ENCODE results near the gene C4BPB. TPM values are rescaled to one million over a fixed set of nuclear protein-coding genes. Genes with fewer than 3 reads are reported as not detected.

C4BPB gene
- total and polyA plus RNA-seq, 2 donors: 0.71 to 1.1 TPM

DNA sequence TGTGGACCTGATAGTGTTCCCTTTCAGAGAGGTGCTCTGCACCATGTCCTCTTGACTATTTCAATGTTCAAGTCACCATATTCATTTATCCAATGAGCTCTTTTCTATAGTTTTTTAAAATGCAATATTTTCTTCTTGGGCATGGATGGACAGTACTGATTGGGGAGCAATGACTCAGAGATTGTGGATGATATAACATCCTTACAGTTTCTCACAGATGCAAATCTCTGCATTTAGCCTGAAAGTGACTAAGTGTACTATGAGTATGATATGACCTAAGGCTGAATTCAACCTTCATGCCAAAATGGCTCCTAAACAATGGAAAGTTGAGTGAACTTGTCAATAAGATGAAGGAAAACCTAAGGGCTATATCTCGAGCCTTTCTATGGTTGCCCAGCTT is 51.9 kb downstream of the C4BPB start:
- no peaks in the 10 kb centered on the region for H3K27me3 ChIP-seq (ENCODE audit: control insufficient read depth in 2 of 2, insufficient read depth in 1 of 2, low read length in 1 of 2)
- no peaks in the 10 kb centered on the region for H3K9me3 ChIP-seq (ENCODE audit: control insufficient read depth in 2 of 2, insufficient read depth in 1 of 2, low read length in 1 of 2)
- no peaks in the 10 kb centered on the region for H3K36me3 ChIP-seq (ENCODE audit: control insufficient read depth in 2 of 2, insufficient read depth in 2 of 2, low read length in 1 of 2)
- H3K27ac ChIP-seq (ENCODE audit: low read depth in 1 of 2, low read length in 1 of 2): no peak overlapping the region
- H3K4me3 ChIP-seq (ENCODE audit: low read length in 2 of 2): no peak overlapping the region
- DNase-seq (ENCODE audit: low read depth in 6 of 9, low spot score in 9 of 9): no peak
- WGBS: 98% methylated on average over 1 of the region's 1 CpG
- no peaks in the 10 kb centered on the region for H3K4me1 ChIP-seq (ENCODE audit: control insufficient read depth in 2 of 2, insufficient read depth in 2 of 2, low read length in 2 of 2)

DNA sequence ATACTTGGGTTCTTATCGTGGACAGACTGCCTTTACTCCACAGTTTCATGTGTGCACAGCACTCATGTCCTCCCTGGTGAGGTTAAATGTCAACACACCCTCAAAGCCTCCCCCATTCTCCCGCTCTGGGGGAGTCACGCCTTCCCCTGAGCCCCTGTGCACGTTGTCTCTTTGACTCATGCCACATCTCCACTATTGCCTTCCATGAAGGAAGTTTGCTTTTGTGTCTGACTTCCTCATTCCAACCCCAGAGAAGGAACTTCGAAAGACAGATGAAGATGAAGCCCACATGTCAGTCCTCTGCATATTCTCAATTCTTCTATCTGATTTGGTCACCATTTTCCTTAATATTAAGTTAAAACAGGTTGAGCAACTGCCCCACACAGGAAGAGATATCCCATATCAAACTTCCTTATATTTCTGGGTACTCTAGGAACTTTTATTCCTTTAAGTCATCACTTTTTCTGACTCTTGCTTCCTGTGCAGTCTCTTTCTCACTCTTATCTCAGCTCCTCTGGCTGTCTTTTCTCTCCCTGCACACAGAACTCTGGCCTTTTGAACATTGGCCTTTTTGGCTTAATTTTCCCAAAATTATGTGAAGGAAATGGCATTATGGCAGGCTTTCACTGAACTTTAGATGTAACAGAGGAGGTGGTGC is 56.9 kb downstream of the C4BPB start:
- no peaks in the 10 kb centered on the region for H3K9me3 ChIP-seq (ENCODE audit: control insufficient read depth in 2 of 2, insufficient read depth in 1 of 2, low read length in 1 of 2)
- no peaks in the 10 kb centered on the region for H3K4me1 ChIP-seq (ENCODE audit: control insufficient read depth in 2 of 2, insufficient read depth in 2 of 2, low read length in 2 of 2)
- DNase-seq (ENCODE audit: low read depth in 6 of 9, low spot score in 9 of 9): no peak
- no peak overlapping the region for H3K4me3 ChIP-seq (ENCODE audit: low read length in 2 of 2)
- WGBS: 70% methylated on average over 5 of the region's 5 CpGs
- H3K27ac ChIP-seq (ENCODE audit: low read depth in 1 of 2, low read length in 1 of 2): no peak overlapping the region
- H3K27me3 ChIP-seq (ENCODE audit: control insufficient read depth in 2 of 2, insufficient read depth in 1 of 2, low read length in 1 of 2): no peaks in the 10 kb centered on the region
- no peaks in the 10 kb centered on the region for H3K36me3 ChIP-seq (ENCODE audit: control insufficient read depth in 2 of 2, insufficient read depth in 2 of 2, low read length in 1 of 2)

Other genes with a start within 250 kb of the C4BPB start
- gene IL20, start 223.2 kb upstream of the C4BPB start, total RNA-seq: 0.05 TPM
- 0.66 TPM for gene IL20, start 223.2 kb upstream of the C4BPB start, polyA plus RNA-seq
- gene IL24, start 191.4 kb upstream of the C4BPB start, total RNA-seq: 0.09 TPM
- gene IL24, start 191.4 kb upstream of the C4BPB start, polyA plus RNA-seq: 0.50 TPM
- 38.9 TPM for gene FCMR, start 166.9 kb upstream of the C4BPB start, total RNA-seq
- 59.0 TPM for gene FCMR, start 166.9 kb upstream of the C4BPB start, polyA plus RNA-seq
- gene PIGR, start 142.4 kb upstream of the C4BPB start, total RNA-seq: 0.24 TPM
- 1.1 TPM for gene PIGR, start 142.4 kb upstream of the C4BPB start, polyA plus RNA-seq
- gene FCAMR, start 118.4 kb upstream of the C4BPB start, total RNA-seq: 0.19 TPM
- 0.43 TPM for gene FCAMR, start 118.4 kb upstream of the C4BPB start, polyA plus RNA-seq
- gene C1orf116, start 56.1 kb upstream of the C4BPB start, total RNA-seq: 0.05 TPM
- gene C1orf116, start 56.1 kb upstream of the C4BPB start, polyA plus RNA-seq: 0.98 TPM
- gene YOD1, start 37.7 kb upstream of the C4BPB start, total RNA-seq: 11.5 TPM
- gene YOD1, start 37.7 kb upstream of the C4BPB start, polyA plus RNA-seq: 10.5 TPM
- gene PFKFB2, start 35.6 kb upstream of the C4BPB start, total RNA-seq: 6.7 TPM
- 31.0 TPM for gene PFKFB2, start 35.6 kb upstream of the C4BPB start, polyA plus RNA-seq
- gene C4BPA, start 15.4 kb downstream of the C4BPB start, total RNA-seq: 0.09 TPM
- 0.32 TPM for gene C4BPA, start 15.4 kb downstream of the C4BPB start, polyA plus RNA-seq
- 11.9 TPM for gene CD55, start 232.8 kb downstream of the C4BPB start, total RNA-seq
- 47.3 TPM for gene CD55, start 232.8 kb downstream of the C4BPB start, polyA plus RNA-seq